PC-3 (cell line): ENCODE data around the gene MYEOV. TPM values are rescaled to one million over a fixed set of nuclear protein-coding genes. Genes with fewer than 3 reads are reported as not detected.

Source experiments
- ATAC-seq: fragments of 200-7000 bp; cut with Tn5 transposase; 2 replicates; pipeline ENCODE4 v1.9.1; 2020; ENCODE audit warnings: mild to moderate bottlenecking, moderate library complexity
- BruUV-seq: library from RNA; stranded (reverse); fragments of 400-500 nt; replicated peaks from 2 replicates; lab custom pipeline; 2021; lab: Mats Ljungman, UMichigan
- CTCF ChIA-PET: fragments of 300-600 bp; sonication (Branson Sonifier 250); formaldehyde crosslinking; loops from one replicate; lab custom pipeline; 2022; ENCODE audit warnings: antibody characterized with exemption; lab: Charles Lee
- POLR2A ChIA-PET: fragments of 300-600 bp; sonication (Branson Sonifier 250); formaldehyde crosslinking; loops from one replicate; lab custom pipeline; 2022; ENCODE audit warnings: antibody characterized with exemption; ENCODE audit not compliant: unreplicated experiment; lab: Charles Lee
- DNase-seq: peaks from one replicate; pipeline ENCODE4 v3.0.0-alpha.2; 2015
- H2AFZ ChIP-seq: fragments of 300-600 bp; sonication (generic); 2 replicates; pipeline ENCODE4 v1.6.0; 2016; ENCODE audit warnings: antibody characterized with exemption, low read length
- H3F3A ChIP-seq: fragments of 300-600 bp; sonication (generic); one replicate; pipeline ENCODE4 v1.6.0; 2017; ENCODE audit warnings: antibody characterized with exemption, low read length, control low read depth, mild to moderate bottlenecking; ENCODE audit not compliant: unreplicated experiment
- H3K27ac ChIP-seq: fragments of 300-600 bp; sonication (generic); 2 replicates; pipeline ENCODE4 v1.5.1; 2016; ENCODE audit warnings: mild to moderate bottlenecking, low read length
- H3K27me3 ChIP-seq: fragments of 300-600 bp; sonication (generic); 2 replicates; pipeline ENCODE4 v1.6.1; 2016; ENCODE audit warnings: low read length, mixed read lengths
- H3K36me3 ChIP-seq: fragments of 300-600 bp; sonication (generic); 2 replicates; pipeline ENCODE4 v1.6.1; 2016; ENCODE audit warnings: low read depth, mixed run types, low read length, mixed read lengths
- H3K4me1 ChIP-seq: fragments of 300-600 bp; sonication (generic); 2 replicates; pipeline ENCODE4 v1.5.1; 2016; ENCODE audit warnings: low read length; ENCODE audit not compliant: insufficient read depth
- H3K4me2 ChIP-seq: fragments of 300-600 bp; sonication (generic); 2 replicates; pipeline ENCODE4 v1.6.0; 2016; ENCODE audit warnings: low read length
- H3K4me3 ChIP-seq: fragments of 300-600 bp; sonication (generic); 2 replicates; pipeline ENCODE4 v1.5.1; 2016; ENCODE audit warnings: mild to moderate bottlenecking, low read length, mixed read lengths
- H3K79me2 ChIP-seq: fragments of 300-600 bp; sonication (generic); 2 replicates; pipeline ENCODE4 v1.6.1; 2017; ENCODE audit warnings: low read length, mixed read lengths
- H3K9ac ChIP-seq: fragments of 300-600 bp; sonication (generic); 2 replicates; pipeline ENCODE4 v1.6.0; 2016; ENCODE audit warnings: mild to moderate bottlenecking, low read length
- H3K9me2 ChIP-seq: fragments of 300-600 bp; sonication (generic); replicated peaks from 2 replicates; pipeline ENCODE4 v1.6.1; 2016; ENCODE audit warnings: mixed run types, low read length, mixed read lengths
- H3K9me3 ChIP-seq: fragments of 300-600 bp; sonication (generic); 2 replicates; pipeline ENCODE4 v1.6.1; 2016; ENCODE audit warnings: low read length, mixed read lengths
- H4K20me1 ChIP-seq: fragments of 300-600 bp; sonication (generic); 2 replicates; pipeline ENCODE4 v1.6.1; 2016; ENCODE audit warnings: low read length, mixed read lengths
- CTCF ChIP-seq: fragments of 300-600 bp; sonication (generic); conservative IDR thresholded peaks from 2 replicates; pipeline ENCODE4 v1.5.1; 2017; ENCODE audit warnings: antibody characterized with exemption, low read depth, mild to moderate bottlenecking, low read length
- EZH2 ChIP-seq: fragments of 300-600 bp; sonication (generic); IDR thresholded peaks from one replicate; pipeline ENCODE4 v1.6.1; 2017; ENCODE audit warnings: antibody characterized with exemption, mild to moderate bottlenecking, low read length; ENCODE audit not compliant: unreplicated experiment
- EZH2phosphoT487 ChIP-seq: fragments of 300-600 bp; sonication (generic); IDR thresholded peaks from 2 replicates; pipeline ENCODE4 v1.6.1; 2018; ENCODE audit warnings: mild to moderate bottlenecking, antibody characterized with exemption, low read length, borderline replicate concordance
- intact Hi-C: fragments of 100-400 bp; cut with micrococcal nuclease; formaldehyde crosslinking; loops from 2 replicates; pipeline ENCODE4 v1.9.0; 2023
- total RNA-seq: library from RNA; depleted of rRNA; stranded (reverse); fragments of >200 nt; gene quantifications from 2 replicates; pipeline ENCODE4 v1.2.3, GENCODE V29; 2014

Gene MYEOV
- total RNA-seq, 1 experiment from 2014 or later = 59.0 TPM

GRCh38 chr11:69312453-69313404, 18.8 kb downstream of the MYEOV start:
- Histone ChIP-seq H2AFZ (no peak overlapping the region), H3K27me3 (no peaks in the 10 kb centered on the region), H3K36me3 (peaks cover 26% of the 10 kb centered on the region), H3K9me2 (no peaks in the 10 kb centered on the region), H3K27ac (no peak overlapping the region), H3K4me1 (peaks cover 5% of the 10 kb centered on the region), H3K9me3 (no peaks in the 10 kb centered on the region), H3K9ac (no peak overlapping the region), H3K4me2 (no peak overlapping the region), H4K20me1 (no peaks in the 10 kb centered on the region), H3K79me2 (peaks cover 79% of the 10 kb centered on the region), H3K4me3 (no peak overlapping the region), H3F3A (no peaks in the 10 kb centered on the region)
- ChIA-PET POLR2A (no interaction called here), CTCF (no interaction called here)
- DNase-seq (no peak), ATAC-seq (no peak)
- intact Hi-C loops = no loop called here
- TF ChIP-seq CTCF (no peak), EZH2 (no peak), EZH2phosphoT487 (no peak)
- BruUV-seq = no TSS peak

GRCh38 chr11:69313992-69314391, 20.0 kb downstream of the MYEOV start:
- intact Hi-C loops = no loop called here
- Histone ChIP-seq H3K27me3 (no peaks in the 10 kb centered on the region), H3K79me2 (peaks cover 80% of the 10 kb centered on the region), H3K4me2 (no peak overlapping the region), H3K9ac (no peak overlapping the region), H3K4me3 (no peak overlapping the region), H3K9me2 (no peaks in the 10 kb centered on the region), H2AFZ (no peak overlapping the region), H4K20me1 (no peaks in the 10 kb centered on the region), H3K27ac (no peak overlapping the region), H3K4me1 (peaks cover 9% of the 10 kb centered on the region), H3K9me3 (no peaks in the 10 kb centered on the region), H3K36me3 (peaks cover 31% of the 10 kb centered on the region), H3F3A (no peaks in the 10 kb centered on the region)
- ChIA-PET POLR2A (no interaction called here), CTCF (no interaction called here)
- no peak for TF ChIP-seq EZH2
- TF ChIP-seq EZH2phosphoT487 = no peak
- TF ChIP-seq CTCF = no peak
- ATAC-seq (no peak), DNase-seq (no peak)
- BruUV-seq = no TSS peak

- TF ChIP-seq EZH2 (no peak), CTCF (no peak), EZH2phosphoT487 (no peak)
- peaks cover 35% of the 10 kb centered on the region for H3K36me3 ChIP-seq
- H3F3A ChIP-seq = no peaks in the 10 kb centered on the region
- peaks cover 9% of the 10 kb centered on the region for H3K4me1 ChIP-seq
- no peak overlapping the region for H3K4me2 ChIP-seq
- no peaks in the 10 kb centered on the region for H4K20me1 ChIP-seq
- peaks cover 82% of the 10 kb centered on the region for H3K79me2 ChIP-seq
- DNase-seq (no peak), ATAC-seq (no peak)
- ChIA-PET CTCF (no interaction called here), POLR2A (no interaction called here)
- no peaks in the 10 kb centered on the region for H3K9me3 ChIP-seq
- no peak overlapping the region for H2AFZ ChIP-seq
- intact Hi-C loops = no loop called here
- BruUV-seq = no TSS peak
- H3K4me3 ChIP-seq = no peak overlapping the region
- no peak overlapping the region for H3K9ac ChIP-seq
- no peaks in the 10 kb centered on the region for H3K9me2 ChIP-seq
- no peak overlapping the region for H3K27ac ChIP-seq
- no peaks in the 10 kb centered on the region for H3K27me3 ChIP-seq
Measured at GRCh38 chr11:69314555-69314954, 20.6 kb downstream of the MYEOV start.
